CD4-positive, alpha-beta T cell (primary cell): ENCODE measurements around the gene AHCYL2. TPM values are rescaled to one million over a fixed set of nuclear protein-coding genes. Genes with fewer than 3 reads are reported as not detected.

Experiments
- ATAC-seq: fragments of 200-7000 bp; cut with Tn5 transposase; one replicate; pipeline ENCODE4 v1.10.0; 2022; ENCODE audit warnings: mild to moderate bottlenecking; ENCODE audit not compliant: poor library complexity
- CTCF ChIA-PET: fragments of 350-600 bp; sonication (Branson Sonifier 250); formaldehyde crosslinking; loops from one replicate; lab custom pipeline; 2021; ENCODE audit warnings: antibody characterized with exemption, inconsistent platforms; lab: Charles Lee
- POLR2A ChIA-PET: fragments of 350-600 bp; sonication (Branson Sonifier 250); formaldehyde crosslinking; loops from one replicate; lab custom pipeline; 2021; ENCODE audit warnings: antibody characterized with exemption, inconsistent platforms; lab: Charles Lee
- DNase-seq, 14 experiments: peaks; one replicate each; pipeline ENCODE4 v3.0.0-alpha.2; 2013 to 2020; ENCODE audit warnings: mixed read lengths in 2 of 14
- H3K27ac ChIP-seq, 2 donors: one replicate each; pipeline versions ENCODE4 v1.5.1 to v1.7.0; 2013; ENCODE audit warnings: low read length in 2 of 2, low read depth in 1 of 2, mild to moderate bottlenecking in 1 of 2
- H3K27me3 ChIP-seq, 2 experiments: 1 replicate in 1 of 2; 2 replicates in 1 of 2; pipeline versions ENCODE4 v1.6.1 to v1.7.0; 2013; ENCODE audit warnings: low read length in 2 of 2, control low read depth in 1 of 2, mild to moderate bottlenecking in 1 of 2, moderate library complexity in 1 of 2; ENCODE audit not compliant: insufficient read depth in 2 of 2, control insufficient read depth in 1 of 2
- H3K36me3 ChIP-seq: one replicate; pipeline ENCODE4 v1.6.1; 2013; ENCODE audit warnings: low read length, control low read depth; ENCODE audit not compliant: insufficient read depth
- H3K4me1 ChIP-seq: one replicate; pipeline ENCODE4 v1.6.1; 2013; ENCODE audit warnings: low read length, control low read depth; ENCODE audit not compliant: insufficient read depth
- H3K4me3 ChIP-seq: one replicate; pipeline ENCODE4 v1.5.1; 2013; ENCODE audit warnings: mild to moderate bottlenecking, low read length, moderate library complexity
- H3K9me3 ChIP-seq, 2 experiments: 1 replicate in 1 of 2; 2 replicates in 1 of 2; pipeline versions ENCODE4 v1.6.1 to v1.7.0; 2013; ENCODE audit warnings: low read length in 2 of 2, mild to moderate bottlenecking in 2 of 2, control low read depth in 1 of 2, moderate library complexity in 1 of 2; ENCODE audit not compliant: control insufficient read depth in 1 of 2, insufficient read depth in 1 of 2
- H3K27ac Mint-ChIP-seq: one replicate; pipeline ENCODE4 v1.8.0; 2020; ENCODE audit warnings: mixed read lengths
- H3K27me3 Mint-ChIP-seq: one replicate; pipeline ENCODE4 v1.8.0; 2021; ENCODE audit warnings: mixed read lengths
- H3K36me3 Mint-ChIP-seq: one replicate; pipeline ENCODE4 v1.8.0; 2021; ENCODE audit warnings: low read depth, mixed read lengths
- H3K4me1 Mint-ChIP-seq: one replicate; pipeline ENCODE4 v1.8.0; 2021; ENCODE audit warnings: low read depth, mixed read lengths
- H3K4me3 Mint-ChIP-seq: one replicate; pipeline ENCODE4 v1.8.0; 2020; ENCODE audit warnings: mild to moderate bottlenecking, mixed read lengths
- H3K9me3 Mint-ChIP-seq: one replicate; pipeline ENCODE4 v1.8.0; 2020; ENCODE audit warnings: mixed read lengths
- intact Hi-C, 2 experiments: fragments of 100-400 bp; cut with DNase I in 1 of 2; cut with micrococcal nuclease in 1 of 2; formaldehyde crosslinking; loops; one replicate each; pipeline versions ENCODE4 v1.15.1 to v1.9.0; 2023 to 2025; cut with DNase I, micrococcal nuclease
- total RNA-seq, 174 experiments: library from RNA in 2 of 174; stranded (reverse) in 2 of 174; gene quantifications; one replicate each; pipeline ENCODE4 v1.2.3 and lab custom pipeline; 2021 to 2026
- TF ChIP-seq, protein P1 (sequence below): fragments of 200-600 bp; IDR thresholded peaks from one replicate; pipeline ENCODE4 v1.8.0; 2022; ENCODE audit warnings: antibody characterized with exemption, mild to moderate bottlenecking

The AHCYL2 gene
- total RNA-seq, 2 experiments from 2014 or later: 5.8 to 6.0 TPM

DNA sequence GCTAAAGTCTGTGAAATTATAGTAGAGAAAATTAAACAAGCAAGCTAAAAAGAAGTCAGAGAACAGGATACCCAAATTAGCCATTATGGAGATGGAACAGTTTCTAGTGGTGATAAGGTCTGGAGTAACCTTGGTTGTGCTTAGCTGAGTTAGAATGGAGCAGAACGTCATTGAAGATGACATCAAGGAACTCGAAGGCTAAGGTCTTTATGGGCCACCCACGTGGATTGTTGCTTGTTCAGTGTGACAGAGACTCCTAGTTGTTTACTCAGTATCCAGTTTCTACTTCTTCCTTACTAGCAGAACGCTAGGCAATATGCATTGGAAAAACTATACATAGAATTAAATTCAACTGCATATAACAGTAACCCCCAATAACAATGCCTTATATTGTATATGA is 39.7 kb downstream of the AHCYL2 start:
- H3K27ac Mint-ChIP-seq: no peak overlapping the region
- intact Hi-C loops: no loop called here
- DNase-seq (no peak), ATAC-seq (no peak)
- no peak overlapping the region for H3K4me3 Mint-ChIP-seq
- Histone ChIP-seq H3K27ac (no peak overlapping the region), H3K9me3 (no peaks in the 10 kb centered on the region), H3K4me3 (no peak overlapping the region), H3K27me3 (no peaks in the 10 kb centered on the region), H3K36me3 (no peaks in the 10 kb centered on the region), H3K4me1 (peaks cover 11% of the 10 kb centered on the region)
- H3K4me1 Mint-ChIP-seq: peaks cover 29% of the 10 kb centered on the region
- TF ChIP-seq, protein P1, sequence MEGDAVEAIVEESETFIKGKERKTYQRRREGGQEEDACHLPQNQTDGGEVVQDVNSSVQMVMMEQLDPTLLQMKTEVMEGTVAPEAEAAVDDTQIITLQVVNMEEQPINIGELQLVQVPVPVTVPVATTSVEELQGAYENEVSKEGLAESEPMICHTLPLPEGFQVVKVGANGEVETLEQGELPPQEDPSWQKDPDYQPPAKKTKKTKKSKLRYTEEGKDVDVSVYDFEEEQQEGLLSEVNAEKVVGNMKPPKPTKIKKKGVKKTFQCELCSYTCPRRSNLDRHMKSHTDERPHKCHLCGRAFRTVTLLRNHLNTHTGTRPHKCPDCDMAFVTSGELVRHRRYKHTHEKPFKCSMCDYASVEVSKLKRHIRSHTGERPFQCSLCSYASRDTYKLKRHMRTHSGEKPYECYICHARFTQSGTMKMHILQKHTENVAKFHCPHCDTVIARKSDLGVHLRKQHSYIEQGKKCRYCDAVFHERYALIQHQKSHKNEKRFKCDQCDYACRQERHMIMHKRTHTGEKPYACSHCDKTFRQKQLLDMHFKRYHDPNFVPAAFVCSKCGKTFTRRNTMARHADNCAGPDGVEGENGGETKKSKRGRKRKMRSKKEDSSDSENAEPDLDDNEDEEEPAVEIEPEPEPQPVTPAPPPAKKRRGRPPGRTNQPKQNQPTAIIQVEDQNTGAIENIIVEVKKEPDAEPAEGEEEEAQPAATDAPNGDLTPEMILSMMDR: no peak
- no peaks in the 10 kb centered on the region for H3K9me3 Mint-ChIP-seq
- ChIA-PET POLR2A (no interaction called here), CTCF (interaction anchor here (1.1 kb wide), 1 partner anchor 46 kb away, joined by 6 read pairs; no protein-coding TSS in a partner anchor)
- H3K36me3 Mint-ChIP-seq: no peaks in the 10 kb centered on the region
- H3K27me3 Mint-ChIP-seq: no peaks in the 10 kb centered on the region

DNA sequence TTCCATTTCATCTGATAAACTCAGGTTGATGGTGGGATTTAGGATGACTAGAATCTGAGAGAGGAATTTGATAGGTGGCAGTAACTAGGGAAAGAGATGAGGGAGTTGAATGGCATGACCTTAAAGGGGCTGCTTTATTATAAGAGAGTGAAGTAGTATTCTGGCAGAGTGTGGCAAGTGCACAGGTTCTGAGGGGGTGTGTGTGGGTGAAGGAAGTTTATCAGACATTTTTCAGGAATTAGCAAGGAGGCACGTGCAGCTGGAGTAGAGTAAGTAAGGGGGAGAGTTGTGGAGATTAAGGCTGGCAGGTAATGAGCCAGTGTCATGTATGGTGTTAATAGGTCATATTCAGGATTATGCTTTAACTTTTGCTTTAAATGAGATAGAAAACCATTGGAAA is 40.5 kb downstream of the AHCYL2 start:
- no peak for ATAC-seq

DNA sequence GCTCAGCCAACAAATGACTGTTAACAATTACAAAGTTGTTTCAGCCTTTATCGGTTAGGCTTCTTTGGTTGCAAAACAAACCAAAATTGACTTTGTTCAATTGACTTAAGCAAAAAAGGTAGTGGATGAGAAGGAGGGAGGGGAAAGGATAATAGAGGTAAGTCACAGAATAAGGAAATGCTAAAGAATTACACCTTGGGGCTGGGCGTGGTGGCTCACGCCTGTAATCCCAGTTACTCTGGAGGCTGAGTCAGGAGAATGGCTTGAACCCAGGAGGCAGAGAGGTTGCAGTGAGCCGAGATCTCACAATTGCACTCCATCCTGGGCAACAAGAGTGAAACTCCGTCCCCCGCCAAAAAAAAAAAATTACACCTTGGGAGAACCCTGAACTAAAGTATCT is 41.4 kb downstream of the AHCYL2 start:
- no peak for DNase-seq
- TF ChIP-seq, protein P1: no peak
- no peaks in the 10 kb centered on the region for H3K9me3 ChIP-seq
- ChIA-PET CTCF (no interaction called here), POLR2A (no interaction called here)
- no peaks in the 10 kb centered on the region for H3K27me3 ChIP-seq
- Mint-ChIP-seq H3K9me3 (no peaks in the 10 kb centered on the region), H3K4me1 (peaks cover 19% of the 10 kb centered on the region), H3K27me3 (no peaks in the 10 kb centered on the region), H3K27ac (no peak overlapping the region), H3K4me3 (no peak overlapping the region), H3K36me3 (no peaks in the 10 kb centered on the region)
- no peak overlapping the region for H3K4me3 ChIP-seq
- H3K36me3 ChIP-seq: no peaks in the 10 kb centered on the region
- intact Hi-C loops: no loop called here
- no peak overlapping the region for H3K27ac ChIP-seq
- ATAC-seq: no peak
- peaks cover 8% of the 10 kb centered on the region for H3K4me1 ChIP-seq

More for the DNA sequence above, 40.5 kb downstream of the AHCYL2 start:
- Mint-ChIP-seq H3K36me3 (no peaks in the 10 kb centered on the region), H3K4me1 (peaks cover 21% of the 10 kb centered on the region), H3K9me3 (no peaks in the 10 kb centered on the region), H3K4me3 (no peak overlapping the region), H3K27ac (no peak overlapping the region), H3K27me3 (no peaks in the 10 kb centered on the region)
- ChIA-PET CTCF (no interaction called here), POLR2A (no interaction called here)
- H3K27ac ChIP-seq: no peak overlapping the region
- DNase-seq: no peak
- H3K27me3 ChIP-seq: no peaks in the 10 kb centered on the region
- no peak overlapping the region for H3K4me3 ChIP-seq
- no peaks in the 10 kb centered on the region for H3K9me3 ChIP-seq
- TF ChIP-seq, protein P1: no peak
- intact Hi-C loops: no loop called here
- H3K36me3 ChIP-seq: no peaks in the 10 kb centered on the region
- H3K4me1 ChIP-seq: peaks cover 8% of the 10 kb centered on the region
